ENCODE measurements around the gene MRPL40.

MRPL40 gene

GRCh38 chr22:19387038-19387437 lies 45.3 kb upstream of the MRPL40 start:
- Histone ChIP-seq H3K27me3 (ENCODE audit: control insufficient read depth, insufficient read depth, low read length) (no peaks in the 10 kb centered on the region), H3K9me3 (ENCODE audit: control insufficient read depth, low read length) (no peaks in the 10 kb centered on the region), H3K27ac (no peak overlapping the region), H2AFZ (no peak overlapping the region), H3K79me2 (no peaks in the 10 kb centered on the region), H3K4me2 (ENCODE audit: low read length) (no peak overlapping the region), H3K9ac (no peak overlapping the region), H3K4me1 (no peaks in the 10 kb centered on the region), H3K4me3 (ENCODE audit: low read depth, low read length) (no peak overlapping the region), H3K36me3 (ENCODE audit: control insufficient read depth, insufficient read depth, low read length) (no peaks in the 10 kb centered on the region)
- TF ChIP-seq CTCF (IDR thresholded peaks at IDR 0.05): no peak

GRCh38 chr22:19387575-19387974 lies 44.8 kb upstream of the MRPL40 start:
- Histone ChIP-seq H2AFZ (no peak overlapping the region), H3K4me1 (no peaks in the 10 kb centered on the region), H3K9me3 (ENCODE audit: control insufficient read depth, low read length) (no peaks in the 10 kb centered on the region), H3K27me3 (ENCODE audit: control insufficient read depth, insufficient read depth, low read length) (no peaks in the 10 kb centered on the region), H3K36me3 (ENCODE audit: control insufficient read depth, insufficient read depth, low read length) (no peaks in the 10 kb centered on the region), H3K4me3 (ENCODE audit: low read depth, low read length) (no peak overlapping the region), H3K79me2 (no peaks in the 10 kb centered on the region), H3K4me2 (ENCODE audit: low read length) (no peak overlapping the region), H3K9ac (no peak overlapping the region), H3K27ac (no peak overlapping the region)
- TF ChIP-seq CTCF (IDR thresholded peaks at IDR 0.05): no peak

GRCh38 chr22:19393704-19394103 lies 38.6 kb upstream of the MRPL40 start:
- Histone ChIP-seq H3K9ac (no peak overlapping the region), H2AFZ (no peak overlapping the region), H3K4me2 (ENCODE audit: low read length) (no peak overlapping the region), H3K4me3 (ENCODE audit: low read depth, low read length) (no peak overlapping the region), H3K79me2 (no peaks in the 10 kb centered on the region), H3K36me3 (ENCODE audit: control insufficient read depth, insufficient read depth, low read length) (no peaks in the 10 kb centered on the region), H3K9me3 (ENCODE audit: control insufficient read depth, low read length) (no peaks in the 10 kb centered on the region), H3K27me3 (ENCODE audit: control insufficient read depth, insufficient read depth, low read length) (no peaks in the 10 kb centered on the region), H3K27ac (no peak overlapping the region), H3K4me1 (no peaks in the 10 kb centered on the region)
- no peak for TF ChIP-seq CTCF (IDR thresholded peaks at IDR 0.05)

GRCh38 chr22:19394274-19395050 lies 37.9 kb upstream of the MRPL40 start:
- H3K9ac ChIP-seq: no peak overlapping the region
- no peak for TF ChIP-seq CTCF (IDR thresholded peaks at IDR 0.05)
- no peaks in the 10 kb centered on the region for H3K36me3 ChIP-seq (ENCODE audit: control insufficient read depth, insufficient read depth, low read length)

GRCh38 chr22:19395276-19395675 lies 37.1 kb upstream of the MRPL40 start:
- H3K9me3 ChIP-seq (ENCODE audit: control insufficient read depth, low read length): no peaks in the 10 kb centered on the region
- no peaks in the 10 kb centered on the region for H3K4me1 ChIP-seq
- no peak overlapping the region for H3K4me3 ChIP-seq (ENCODE audit: low read depth, low read length)
- H2AFZ ChIP-seq: no peak overlapping the region
- no peaks in the 10 kb centered on the region for H3K27me3 ChIP-seq (ENCODE audit: control insufficient read depth, insufficient read depth, low read length)
- H3K27ac ChIP-seq: no peak overlapping the region
- no peak overlapping the region for H3K9ac ChIP-seq
- H3K79me2 ChIP-seq: no peaks in the 10 kb centered on the region
- TF ChIP-seq CTCF (IDR thresholded peaks at IDR 0.05): no peak
- H3K36me3 ChIP-seq (ENCODE audit: control insufficient read depth, insufficient read depth, low read length): no peaks in the 10 kb centered on the region
- H3K4me2 ChIP-seq (ENCODE audit: low read length): no peak overlapping the region

More at GRCh38 chr22:19394274-19395050, 37.9 kb upstream of the MRPL40 start:
- Histone ChIP-seq H3K4me1 (no peaks in the 10 kb centered on the region), H2AFZ (no peak overlapping the region), H3K9me3 (ENCODE audit: control insufficient read depth, low read length) (no peaks in the 10 kb centered on the region), H3K4me2 (ENCODE audit: low read length) (no peak overlapping the region), H3K27me3 (ENCODE audit: control insufficient read depth, insufficient read depth, low read length) (no peaks in the 10 kb centered on the region), H3K79me2 (no peaks in the 10 kb centered on the region), H3K27ac (no peak overlapping the region), H3K4me3 (ENCODE audit: low read depth, low read length) (no peak overlapping the region)

Data from parathyroid adenoma (tissue), 2 donors.